GM21515 (cell line): ENCODE measurements around the gene CUX1.

Source experiments
- ATAC-seq: cut with Tn5 transposase; IDR thresholded peaks from one replicate; pipeline ENCODE4 v1.9.1; 2021; ENCODE audit not compliant: unreplicated experiment

CUX1 gene

GRCh38 chr7:102254521-102254920 is 437.1 kb downstream of the CUX1 start:
- ATAC-seq = no peak

GRCh38 chr7:102255501-102255900 is 438.1 kb downstream of the CUX1 start:
- no peak for ATAC-seq

GRCh38 chr7:102255916-102256315 is 438.5 kb downstream of the CUX1 start:
- ATAC-seq = no peak

GRCh38 chr7:102258073-102258748 is 440.8 kb downstream of the CUX1 start:
- ATAC-seq = no peak

- no peak for ATAC-seq
These were observed 441.3 kb downstream of the CUX1 start for GRCh38 chr7:102258749-102259107.

- ATAC-seq = no peak
These were observed 443.4 kb downstream of the CUX1 start for GRCh38 chr7:102260856-102261255.

- ATAC-seq = no peak
These were observed 444.0 kb downstream of the CUX1 start for GRCh38 chr7:102261451-102261850.

- no peak for ATAC-seq
These were observed 445.1 kb downstream of the CUX1 start for GRCh38 chr7:102262546-102262945.

- ATAC-seq = no peak
These were observed 447.0 kb downstream of the CUX1 start for GRCh38 chr7:102264367-102264891.

- no peak for ATAC-seq
These were observed 449.1 kb downstream of the CUX1 start for GRCh38 chr7:102266541-102266940.

GRCh38 chr7:102268635-102269034 is 451.2 kb downstream of the CUX1 start:
- ATAC-seq = no peak

- no peak for ATAC-seq
These were observed 452.9 kb downstream of the CUX1 start for GRCh38 chr7:102270178-102270887.

GRCh38 chr7:102271158-102271798 is 453.9 kb downstream of the CUX1 start:
- no peak for ATAC-seq

GRCh38 chr7:102272075-102272916 is 454.9 kb downstream of the CUX1 start:
- ATAC-seq = no peak

- no peak for ATAC-seq
These were observed 455.7 kb downstream of the CUX1 start for GRCh38 chr7:102272917-102273748.

GRCh38 chr7:102273749-102274712 is 456.6 kb downstream of the CUX1 start:
- no peak for ATAC-seq

GRCh38 chr7:102275123-102275703 is 457.8 kb downstream of the CUX1 start:
- no peak for ATAC-seq

GRCh38 chr7:102277901-102278300 is 460.5 kb downstream of the CUX1 start:
- ATAC-seq = no peak
